IMR-90 (cell line): ENCODE data around the gene GNGT1. TPM values are rescaled to one million over a fixed set of nuclear protein-coding genes. Genes with fewer than 3 reads are reported as not detected.
A peak's percentile ranks its signal among the peaks of the same experiment; 100 is the strongest.

Experiments
- ATAC-seq: fragments of 200-7000 bp; cut with Tn5 transposase; 2 replicates; pipeline ENCODE4 v1.9.1; 2020; ENCODE audit warnings: low read depth, mild to moderate bottlenecking, moderate library complexity
- BruUV-seq: library from RNA; stranded (reverse); fragments of 400-500 nt; replicated peaks from 2 replicates; lab custom pipeline; 2021; lab: Mats Ljungman, UMichigan
- CTCF ChIA-PET: fragments of 300-600 bp; formaldehyde crosslinking; extraction: SDS; loops from one replicate; lab custom pipeline; 2021; ENCODE audit warnings: antibody characterized with exemption; lab: Yijun Ruan, JAX
- POLR2A ChIA-PET: fragments of 300-600 bp; sonication (Branson Sonifier 250); formaldehyde crosslinking; loops from one replicate; lab custom pipeline; 2022; ENCODE audit warnings: antibody characterized with exemption; ENCODE audit not compliant: unreplicated experiment; lab: Charles Lee
- DNase-seq: peaks from one replicate; pipeline ENCODE4 v3.0.0; 2013
- H2AFZ ChIP-seq: replicated peaks from 2 replicates; pipeline ENCODE3; 2013; ENCODE audit warnings: low read length, mild to moderate bottlenecking; ENCODE audit not compliant: poor library complexity
- H2AK5ac ChIP-seq: 2 replicates; pipeline ENCODE4 v1.6.1; 2013; ENCODE audit warnings: low read depth, low read length, inconsistent platforms
- H2AK9ac ChIP-seq: replicated peaks from 2 replicates; pipeline ENCODE3; 2013; ENCODE audit warnings: mild to moderate bottlenecking, low read depth, low read length, moderate library complexity; ENCODE audit not compliant: poor library complexity
- H2BK120ac ChIP-seq: 2 replicates; pipeline ENCODE4 v1.6.1; 2013; ENCODE audit warnings: low read depth, low read length, inconsistent platforms
- H2BK15ac ChIP-seq: 3 replicates; pipeline ENCODE4 v1.6.1; 2013; ENCODE audit warnings: low read depth, low read length, inconsistent platforms
- H2BK20ac ChIP-seq: 2 replicates; pipeline ENCODE4 v1.6.1; 2013; ENCODE audit warnings: low read depth, mild to moderate bottlenecking, inconsistent platforms, low read length, moderate library complexity
- H2BK5ac ChIP-seq: 2 replicates; pipeline ENCODE4 v1.6.1; 2013; ENCODE audit warnings: mild to moderate bottlenecking, low read depth, low read length, inconsistent platforms; ENCODE audit not compliant: poor library complexity, severe bottlenecking
- H3K14ac ChIP-seq: replicated peaks from 2 replicates; pipeline ENCODE4 v1.6.1; 2013; ENCODE audit warnings: low read depth, low read length, inconsistent platforms
- H3K18ac ChIP-seq: 2 replicates; pipeline ENCODE4 v1.6.1; 2013; ENCODE audit warnings: low read depth, low read length, control low read depth
- H3K23ac ChIP-seq: 2 replicates; pipeline ENCODE4 v1.6.1; 2013; ENCODE audit warnings: low read depth, low read length, inconsistent platforms
- H3K27ac ChIP-seq: 2 replicates; pipeline ENCODE4 v1.5.1; 2013; ENCODE audit warnings: mild to moderate bottlenecking, control low read depth, low read length; ENCODE audit not compliant: insufficient read depth
- H3K27me3 ChIP-seq: 2 replicates; pipeline ENCODE4 v1.6.1; 2013; ENCODE audit warnings: low read length; ENCODE audit not compliant: control insufficient read depth, insufficient read depth
- H3K36me3 ChIP-seq: 2 replicates; pipeline ENCODE4 v1.6.1; 2013; ENCODE audit warnings: low read length, mixed read lengths; ENCODE audit not compliant: control insufficient read depth, insufficient read depth
- H3K4ac ChIP-seq: 2 replicates; pipeline ENCODE4 v1.6.1; 2013; ENCODE audit warnings: low read depth, low read length, inconsistent platforms
- H3K4me1 ChIP-seq: 2 replicates; pipeline ENCODE4 v1.6.1; 2013; ENCODE audit warnings: low read length, mixed read lengths; ENCODE audit not compliant: control insufficient read depth, insufficient read depth
- H3K4me2 ChIP-seq: 2 replicates; pipeline ENCODE4 v1.6.1; 2013; ENCODE audit warnings: low read depth, mild to moderate bottlenecking, control low read depth, low read length, moderate library complexity
- H3K4me3 ChIP-seq: 2 replicates; pipeline ENCODE4 v1.5.1; 2013; ENCODE audit warnings: low read depth, mild to moderate bottlenecking, control low read depth, low read length, moderate library complexity; ENCODE audit not compliant: insufficient read depth
- H3K56ac ChIP-seq: 2 replicates; pipeline ENCODE4 v1.6.1; 2013; ENCODE audit warnings: low read length, inconsistent platforms; ENCODE audit not compliant: insufficient read depth; ENCODE audit errors: extremely low read depth
- H3K79me1 ChIP-seq, 2 experiments: 2 replicates each; pipeline ENCODE4 v1.6.1; 2013; ENCODE audit warnings: low read length in 2 of 2, inconsistent platforms in 1 of 2, low read depth in 1 of 2
- H3K9ac ChIP-seq: 2 replicates; pipeline ENCODE4 v1.6.1; 2013; ENCODE audit warnings: low read depth, low read length, control low read depth
- H3K9me1 ChIP-seq: 2 replicates; pipeline ENCODE4 v1.6.1; 2013; ENCODE audit warnings: low read length, inconsistent platforms; ENCODE audit not compliant: insufficient read depth
- H3K9me3 ChIP-seq: 2 replicates; pipeline ENCODE4 v1.6.1; 2013; ENCODE audit warnings: low read length; ENCODE audit not compliant: control insufficient read depth, insufficient read depth
- H4K20me1 ChIP-seq: 2 replicates; pipeline ENCODE4 v1.6.1; 2013; ENCODE audit warnings: low read length, inconsistent platforms; ENCODE audit not compliant: insufficient read depth
- H4K5ac ChIP-seq: 2 replicates; pipeline ENCODE4 v1.6.1; 2013; ENCODE audit warnings: mild to moderate bottlenecking, low read depth, low read length, control low read depth
- H4K8ac ChIP-seq, 2 experiments: 2 replicates each; pipeline ENCODE4 v1.6.1; 2013; ENCODE audit warnings: low read depth in 2 of 2, low read length in 2 of 2, control low read depth in 1 of 2, inconsistent platforms in 1 of 2
- H4K91ac ChIP-seq: 2 replicates; pipeline ENCODE4 v1.6.1; 2013; ENCODE audit warnings: low read depth, low read length, inconsistent platforms; ENCODE audit not compliant: insufficient read depth
- CEBPB ChIP-seq: IDR thresholded peaks from 2 replicates; pipeline ENCODE4 v1.6.1; 2012; ENCODE audit warnings: low read depth, low read length, improper control_type of control experiment
- MAFK ChIP-seq: IDR thresholded peaks from 2 replicates; pipeline ENCODE4 v1.6.1; 2012; ENCODE audit warnings: low read depth, low read length, improper control_type of control experiment
- RAD21 ChIP-seq: IDR thresholded peaks from 2 replicates; pipeline ENCODE4 v1.6.1; 2012; ENCODE audit warnings: low read length, improper control_type of control experiment
- RCOR1 ChIP-seq: IDR thresholded peaks from 2 replicates; pipeline ENCODE4 v1.6.1; 2012; ENCODE audit warnings: mild to moderate bottlenecking, low read length, improper control_type of control experiment; ENCODE audit not compliant: insufficient replicate concordance
- RFX5 ChIP-seq: IDR thresholded peaks from 2 replicates; pipeline ENCODE4 v1.8.0; 2012; ENCODE audit warnings: low read depth, mild to moderate bottlenecking, low read length, moderate library complexity
- SMC3 ChIP-seq: fragments of 150-350 bp; IDR thresholded peaks from 2 replicates; pipeline ENCODE4 v1.6.1; 2016; ENCODE audit warnings: low read depth, mild to moderate bottlenecking, antibody characterized with exemption, low read length, moderate library complexity
- USF2 ChIP-seq: fragments of 150-350 bp; IDR thresholded peaks from 2 replicates; pipeline ENCODE4 v1.6.1; 2017; ENCODE audit warnings: mild to moderate bottlenecking, antibody characterized with exemption, low read length, low read depth
- WGBS, 2 experiments: methylation state at CpG; one replicate each; pipeline versions ENCODE4 v1.1.5 to v1.1.7; 2013; ENCODE audit warnings: missing lambda C conversion rate in 2 of 2; ENCODE audit not compliant: insufficient read length in 1 of 2; ENCODE audit errors: extremely low coverage in 2 of 2; 5-methylcytosine and 5-hydroxymethylcytosine counted together
- dilution Hi-C: fragments of 300-500 bp; cut with HindIII; formaldehyde crosslinking; loops from one replicate; pipeline ENCODE4 v1.14.3; 2018; ENCODE audit warnings: low sequenced_read_pairs; ENCODE audit not compliant: unreplicated experiment
- in situ Hi-C: fragments of 300-500 bp; cut with MboI; formaldehyde crosslinking; loops from 3 replicates; pipeline ENCODE4 v1.14.3; 2019; ENCODE audit warnings: low sequenced_read_pairs, inconsistent platforms, mixed read lengths
- intact Hi-C: fragments of 100-400 bp; cut with micrococcal nuclease; formaldehyde crosslinking; loops from 2 replicates; pipeline ENCODE4 v1.10.0; 2022
- polyA plus RNA-seq, 3 experiments: library from polyadenylated mRNA; depleted of rRNA; stranded (reverse); fragments of >200 nt; gene quantifications; 2 replicates each; pipeline ENCODE4 v1.2.3, GENCODE V29; 2012; ENCODE audit warnings: low replicate concordance in 1 of 3
- total RNA-seq: library from RNA; depleted of rRNA; stranded (reverse); fragments of >200 nt; gene quantifications from 2 replicates; pipeline ENCODE4 v1.2.3, GENCODE V29; 2012

Gene GNGT1
- total and polyA plus RNA-seq, 2 of the 4 experiments (the other 2 are of a cell fraction): not detected

DNA sequence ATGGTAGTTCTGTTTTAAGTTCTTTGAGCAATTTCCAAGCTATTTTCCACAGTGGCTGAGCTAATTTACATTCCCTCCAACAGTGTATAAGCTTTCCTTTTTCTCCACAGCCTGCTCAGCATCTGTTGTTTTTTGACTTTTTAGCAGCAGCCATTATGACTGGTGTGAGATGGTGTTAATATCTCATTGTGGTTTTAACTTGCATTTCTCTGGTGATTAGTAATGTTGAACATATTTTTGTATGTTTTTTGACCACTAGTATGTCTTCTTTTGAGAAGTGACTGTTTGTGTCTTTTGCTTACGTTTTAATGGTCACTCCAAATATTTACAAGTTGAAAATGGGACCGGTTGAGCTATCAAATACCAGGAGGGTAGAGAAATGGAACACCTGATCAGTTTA, 35.6 kb downstream of the GNGT1 start:
- in situ Hi-C loops (no loop called here), dilution Hi-C loops (no loop called here), intact Hi-C loops (no loop called here)
- BruUV-seq: no TSS peak
- ChIA-PET CTCF (interaction anchor here (0.7 to 1.4 kb wide), 4 partner anchors 9 to 494 kb away, joined by 3 to 6 read pairs (median 3); no protein-coding TSS in a partner anchor), POLR2A (interaction anchor here (1.1 kb wide), 1 partner anchor 20 kb away, joined by 3 read pairs; the partner anchor contains the start of gene GNG11)
- Histone ChIP-seq H2BK5ac (peak overlapping the region; percentile 98), H2BK120ac (peak overlapping the region; percentile 92; the same call in 1 of the 2 replicates), H2AFZ (no peak overlapping the region), H3K9ac (no peak overlapping the region), H2BK20ac (no peak overlapping the region), H4K20me1 (no peaks in the 10 kb centered on the region), H3K4me2 (no peak overlapping the region), H3K9me1 (peaks cover 10% of the 10 kb centered on the region), H4K5ac (no peak overlapping the region), H3K23ac (no peak overlapping the region; the same call in 1 of the 2 replicates), H3K27me3 (no peaks in the 10 kb centered on the region), H3K4ac (peak overlapping the region; percentile 87; the same call in 1 of the 2 replicates), H3K4me3 (no peak overlapping the region), H3K18ac (no peak overlapping the region), H3K36me3 (no peaks in the 10 kb centered on the region), H3K4me1 (peaks cover 13% of the 10 kb centered on the region), H3K9me3 (no peaks in the 10 kb centered on the region), H3K79me1 (no peaks in the 10 kb centered on the region), H2BK15ac (no peak overlapping the region; the same call in 2 of the 3 replicates), H2AK5ac (no peak overlapping the region), H4K91ac (no peak overlapping the region), H3K14ac (no peak overlapping the region), H3K56ac (no peak overlapping the region), H2AK9ac (no peak overlapping the region), H3K27ac (no peak overlapping the region), H4K8ac (peak overlapping the region in 1 of 2 experiments; percentile 62; a peak in 1 of 4 replicates)
- TF ChIP-seq CEBPB: no peak
- no peak for TF ChIP-seq RAD21
- TF ChIP-seq USF2: no peak
- TF ChIP-seq RCOR1: no peak
- no peak for TF ChIP-seq MAFK
- no peak for TF ChIP-seq SMC3
- no peak for TF ChIP-seq RFX5
- ATAC-seq: peak; percentile 77
- DNase-seq: peak; percentile 73
- 0% methylated on average over 2 of the region's 2 CpGs; no CpG with 5 or more reads in 1 of the 2 experiments for WGBS, 2 experiments
